Cardiac muscle cell (in vitro differentiated cells and primary cell): ENCODE measurements around the gene EXOC3L1. TPM values are rescaled to one million over a fixed set of nuclear protein-coding genes. Genes with fewer than 3 reads are reported as not detected.

Experiments used
- DNase-seq, 2 donors: peaks; one replicate each; pipeline versions ENCODE4 v3.0.0 to v3.0.0-alpha.2; 2010 to 2017; ENCODE audit warnings: low read depth in 1 of 2, low spot score in 1 of 2
- H3K27ac ChIP-seq: fragments of 200-600 bp; sonication (generic); 2 replicates; pipeline ENCODE4 v1.5.1; 2016
- H3K27me3 ChIP-seq: fragments of 200-600 bp; sonication (generic); 2 replicates; pipeline ENCODE4 v1.6.0; 2016; ENCODE audit warnings: control low read depth
- H3K36me3 ChIP-seq: fragments of 200-600 bp; sonication (generic); 2 replicates; pipeline ENCODE4 v1.5.1; 2016; ENCODE audit warnings: control low read depth
- H3K4me1 ChIP-seq: fragments of 200-600 bp; sonication (generic); 2 replicates; pipeline ENCODE4 v1.8.1; 2017; ENCODE audit warnings: low read depth, mild to moderate bottlenecking, mixed run types
- H3K4me3 ChIP-seq: fragments of 200-600 bp; sonication (generic); 2 replicates; pipeline ENCODE4 v1.5.1; 2016; ENCODE audit warnings: mild to moderate bottlenecking
- H3K9me3 ChIP-seq: fragments of 200-600 bp; sonication (generic); 2 replicates; pipeline ENCODE4 v1.5.1; 2017; ENCODE audit warnings: low read depth, mild to moderate bottlenecking, control low read depth
- CTCF ChIP-seq: IDR thresholded peaks from 2 replicates; pipeline ENCODE4 v1.5.1; 2012; ENCODE audit warnings: low read depth, mild to moderate bottlenecking, low read length
- polyA plus RNA-seq: library from polyadenylated mRNA; unstranded; fragments of >200 nt; fragmentation: Nextera tagmentation; extraction: Ambion mirVana; gene quantifications from 2 replicates; pipeline ENCODE4 v1.2.1, GENCODE V29; 2016
- total RNA-seq: library from RNA; depleted of rRNA; stranded (reverse); fragments of >200 nt; gene quantifications from 2 replicates; pipeline ENCODE4 v1.2.3, GENCODE V29; 2016

Gene EXOC3L1
- total and polyA plus RNA-seq, 2 experiments from 2014 or later = 2.9 to 4.3 TPM

- H3K27ac ChIP-seq = no peak overlapping the region
- DNase-seq = no peak
- H3K4me1 ChIP-seq = peaks cover 7% of the 10 kb centered on the region
- TF ChIP-seq CTCF = no peak
- no peaks in the 10 kb centered on the region for H3K9me3 ChIP-seq
- H3K27me3 ChIP-seq = peaks cover 7% of the 10 kb centered on the region
- no peak overlapping the region for H3K4me3 ChIP-seq
- no peaks in the 10 kb centered on the region for H3K36me3 ChIP-seq
These were observed 1.6 kb downstream of the EXOC3L1 start for GRCh38 chr16:67188323-67188722.

GRCh38 chr16:67187175-67187890 is 2.6 kb downstream of the EXOC3L1 start:
- no peaks in the 10 kb centered on the region for H3K9me3 ChIP-seq
- H3K4me3 ChIP-seq = no peak overlapping the region
- no peak for DNase-seq
- peaks cover 7% of the 10 kb centered on the region for H3K27me3 ChIP-seq
- TF ChIP-seq CTCF = no peak
- peaks cover 4% of the 10 kb centered on the region for H3K4me1 ChIP-seq
- no peak overlapping the region for H3K27ac ChIP-seq
- no peaks in the 10 kb centered on the region for H3K36me3 ChIP-seq

- no peaks in the 10 kb centered on the region for H3K9me3 ChIP-seq
- H3K36me3 ChIP-seq = no peaks in the 10 kb centered on the region
- no peak overlapping the region for H3K4me3 ChIP-seq
- H3K27me3 ChIP-seq = peaks cover 7% of the 10 kb centered on the region
- no peak for TF ChIP-seq CTCF
- H3K27ac ChIP-seq = no peak overlapping the region
- H3K4me1 ChIP-seq = peaks cover 4% of the 10 kb centered on the region
- DNase-seq = no peak
These were observed 3.4 kb downstream of the EXOC3L1 start for GRCh38 chr16:67186550-67186950.

DNA sequence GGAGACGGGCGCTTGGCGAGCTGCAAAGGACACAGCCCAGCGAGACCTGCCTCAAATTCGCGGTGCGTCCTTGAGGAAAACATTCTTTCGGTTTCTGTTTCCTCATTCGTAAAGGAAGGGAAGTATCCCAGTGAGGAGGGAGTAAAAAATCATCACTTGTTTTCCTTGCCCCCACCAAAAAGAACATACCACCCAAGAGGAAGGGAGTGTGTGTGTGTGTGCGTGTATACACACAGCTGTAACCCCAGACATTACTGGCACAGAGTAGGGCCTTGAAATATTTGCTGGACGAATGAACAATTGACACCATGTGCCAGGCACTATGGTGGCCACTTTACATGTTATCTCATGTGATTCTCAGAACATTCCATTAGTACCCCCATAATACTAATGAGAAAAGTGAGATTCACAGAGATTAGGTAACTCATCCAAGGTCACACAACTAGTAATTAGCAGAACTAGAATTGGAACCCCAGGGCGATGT is 4.2 kb downstream of the EXOC3L1 start:
- H3K27ac ChIP-seq = no peak overlapping the region
- no peaks in the 10 kb centered on the region for H3K9me3 ChIP-seq
- H3K27me3 ChIP-seq = peaks cover 7% of the 10 kb centered on the region
- H3K4me1 ChIP-seq = peaks cover 4% of the 10 kb centered on the region
- no peak for DNase-seq
- no peak for TF ChIP-seq CTCF
- no peak overlapping the region for H3K4me3 ChIP-seq
- no peaks in the 10 kb centered on the region for H3K36me3 ChIP-seq

GRCh38 chr16:67184995-67185650 is 4.8 kb downstream of the EXOC3L1 start:
- H3K27me3 ChIP-seq = peaks cover 7% of the 10 kb centered on the region
- peak; percentile 95 to 97 for DNase-seq
- peak; percentile 87 for TF ChIP-seq CTCF
- no peaks in the 10 kb centered on the region for H3K9me3 ChIP-seq
- H3K36me3 ChIP-seq = no peaks in the 10 kb centered on the region
- H3K27ac ChIP-seq = no peak overlapping the region
- peaks cover 4% of the 10 kb centered on the region for H3K4me1 ChIP-seq
- no peak overlapping the region for H3K4me3 ChIP-seq
